ENCODE measurements around the gene PRKCD.

The PRKCD gene

DNA sequence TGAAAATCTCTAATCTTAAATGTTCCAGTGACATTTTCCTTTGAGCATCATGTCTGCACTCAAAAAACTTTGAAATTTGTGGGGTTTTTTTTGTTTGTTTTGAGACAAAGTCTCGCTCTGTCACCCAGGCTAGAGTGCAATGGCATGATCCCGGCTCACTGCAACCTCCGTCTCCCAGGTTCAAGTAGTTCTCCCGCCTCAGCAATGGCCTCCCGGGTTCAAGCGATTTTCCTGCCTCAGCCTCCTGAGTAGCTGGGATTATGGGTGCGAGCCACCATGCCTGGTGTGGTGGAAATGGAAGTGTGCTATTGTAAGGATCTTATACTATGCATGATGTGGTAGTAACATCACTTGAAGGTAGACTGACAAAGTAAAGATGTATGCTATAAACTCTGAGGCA, 52.3 kb downstream of the PRKCD start:
- ATAC-seq, result no peak
- TF ChIP-seq TCF4 (CRISPR knock-in tag; IDR thresholded peaks at IDR 0.05; ENCODE audit: borderline replicate concordance), result no peak
- TF ChIP-seq SNAI2 (CRISPR knock-in tag; IDR thresholded peaks at IDR 0.05), result no peak
- TF ChIP-seq GLIS3 (CRISPR knock-in tag; IDR thresholded peaks at IDR 0.05), result no peak
- TF ChIP-seq ARNTL (CRISPR knock-in tag; IDR thresholded peaks at IDR 0.05; ENCODE audit: borderline replicate concordance, low read depth), result no peak
- TF ChIP-seq BACH2 (CRISPR knock-in tag; IDR thresholded peaks at IDR 0.05; ENCODE audit: borderline replicate concordance), result no peak
- no peak for TF ChIP-seq ISL1 (CRISPR knock-in tag; IDR thresholded peaks at IDR 0.05)
- no peak for TF ChIP-seq ZNF70 (CRISPR knock-in tag; IDR thresholded peaks at IDR 0.05)
- no peak for TF ChIP-seq ZFP30 (CRISPR knock-in tag; IDR thresholded peaks at IDR 0.05)
- TF ChIP-seq ZNF565 (CRISPR knock-in tag; conservative IDR thresholded peaks at IDR 0.05; ENCODE audit: low read depth), result no peak
- TF ChIP-seq, protein P1, sequence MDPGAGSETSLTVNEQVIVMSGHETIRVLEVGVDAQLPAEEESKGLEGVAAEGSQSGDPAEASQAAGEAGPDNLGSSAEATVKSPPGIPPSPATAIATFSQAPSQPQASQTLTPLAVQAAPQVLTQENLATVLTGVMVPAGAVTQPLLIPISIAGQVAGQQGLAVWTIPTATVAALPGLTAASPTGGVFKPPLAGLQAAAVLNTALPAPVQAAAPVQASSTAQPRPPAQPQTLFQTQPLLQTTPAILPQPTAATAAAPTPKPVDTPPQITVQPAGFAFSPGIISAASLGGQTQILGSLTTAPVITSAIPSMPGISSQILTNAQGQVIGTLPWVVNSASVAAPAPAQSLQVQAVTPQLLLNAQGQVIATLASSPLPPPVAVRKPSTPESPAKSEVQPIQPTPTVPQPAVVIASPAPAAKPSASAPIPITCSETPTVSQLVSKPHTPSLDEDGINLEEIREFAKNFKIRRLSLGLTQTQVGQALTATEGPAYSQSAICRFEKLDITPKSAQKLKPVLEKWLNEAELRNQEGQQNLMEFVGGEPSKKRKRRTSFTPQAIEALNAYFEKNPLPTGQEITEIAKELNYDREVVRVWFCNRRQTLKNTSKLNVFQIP (CRISPR knock-in tag; IDR thresholded peaks at IDR 0.05; ENCODE audit: borderline replicate concordance, low read depth), result no peak
- TF ChIP-seq ZC3H10 (CRISPR knock-in tag; IDR thresholded peaks at IDR 0.05), result no peak
- TF ChIP-seq ZFP3 (CRISPR knock-in tag; IDR thresholded peaks at IDR 0.05), result no peak
- TF ChIP-seq, protein P2, sequence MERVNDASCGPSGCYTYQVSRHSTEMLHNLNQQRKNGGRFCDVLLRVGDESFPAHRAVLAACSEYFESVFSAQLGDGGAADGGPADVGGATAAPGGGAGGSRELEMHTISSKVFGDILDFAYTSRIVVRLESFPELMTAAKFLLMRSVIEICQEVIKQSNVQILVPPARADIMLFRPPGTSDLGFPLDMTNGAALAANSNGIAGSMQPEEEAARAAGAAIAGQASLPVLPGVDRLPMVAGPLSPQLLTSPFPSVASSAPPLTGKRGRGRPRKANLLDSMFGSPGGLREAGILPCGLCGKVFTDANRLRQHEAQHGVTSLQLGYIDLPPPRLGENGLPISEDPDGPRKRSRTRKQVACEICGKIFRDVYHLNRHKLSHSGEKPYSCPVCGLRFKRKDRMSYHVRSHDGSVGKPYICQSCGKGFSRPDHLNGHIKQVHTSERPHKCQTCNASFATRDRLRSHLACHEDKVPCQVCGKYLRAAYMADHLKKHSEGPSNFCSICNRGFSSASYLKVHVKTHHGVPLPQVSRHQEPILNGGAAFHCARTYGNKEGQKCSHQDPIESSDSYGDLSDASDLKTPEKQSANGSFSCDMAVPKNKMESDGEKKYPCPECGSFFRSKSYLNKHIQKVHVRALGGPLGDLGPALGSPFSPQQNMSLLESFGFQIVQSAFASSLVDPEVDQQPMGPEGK (CRISPR knock-in tag; IDR thresholded peaks at IDR 0.05; ENCODE audit: borderline replicate concordance), result no peak
- TF ChIP-seq PPARA (CRISPR knock-in tag; IDR thresholded peaks at IDR 0.05; ENCODE audit: borderline replicate concordance), result no peak

DNA sequence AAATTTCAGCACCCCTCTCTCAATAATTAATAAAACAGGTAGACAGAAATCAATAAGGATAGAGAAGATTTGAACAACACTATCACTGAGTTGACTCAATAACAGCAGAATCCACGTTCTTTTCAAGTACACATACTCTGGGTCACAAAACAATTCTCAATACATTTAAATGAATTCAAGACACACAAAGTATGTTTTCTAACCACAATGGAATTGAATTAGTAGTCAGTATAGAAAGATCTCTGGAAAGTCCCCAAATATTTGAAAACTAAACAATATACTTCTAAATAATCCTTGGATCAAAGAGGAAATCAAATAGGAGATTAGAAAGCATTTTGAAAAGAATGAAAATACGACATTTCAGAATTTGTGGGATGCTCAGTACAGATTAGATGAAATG, 54.8 kb downstream of the PRKCD start:
- ATAC-seq, result no peak
- TF ChIP-seq ZNF565 (CRISPR knock-in tag; conservative IDR thresholded peaks at IDR 0.05; ENCODE audit: low read depth) (no peak), TCF4 (CRISPR knock-in tag; IDR thresholded peaks at IDR 0.05; ENCODE audit: borderline replicate concordance) (no peak), CSDC2 (CRISPR knock-in tag; IDR thresholded peaks at IDR 0.05) (no peak), ZC3H10 (CRISPR knock-in tag; IDR thresholded peaks at IDR 0.05) (no peak), GLIS3 (CRISPR knock-in tag; IDR thresholded peaks at IDR 0.05) (no peak), BACH2 (CRISPR knock-in tag; IDR thresholded peaks at IDR 0.05; ENCODE audit: borderline replicate concordance) (no peak), TOX (CRISPR knock-in tag; IDR thresholded peaks at IDR 0.05; ENCODE audit: borderline replicate concordance) (no peak), SNAI2 (CRISPR knock-in tag; IDR thresholded peaks at IDR 0.05) (no peak)
- TF ChIP-seq, protein P3, sequence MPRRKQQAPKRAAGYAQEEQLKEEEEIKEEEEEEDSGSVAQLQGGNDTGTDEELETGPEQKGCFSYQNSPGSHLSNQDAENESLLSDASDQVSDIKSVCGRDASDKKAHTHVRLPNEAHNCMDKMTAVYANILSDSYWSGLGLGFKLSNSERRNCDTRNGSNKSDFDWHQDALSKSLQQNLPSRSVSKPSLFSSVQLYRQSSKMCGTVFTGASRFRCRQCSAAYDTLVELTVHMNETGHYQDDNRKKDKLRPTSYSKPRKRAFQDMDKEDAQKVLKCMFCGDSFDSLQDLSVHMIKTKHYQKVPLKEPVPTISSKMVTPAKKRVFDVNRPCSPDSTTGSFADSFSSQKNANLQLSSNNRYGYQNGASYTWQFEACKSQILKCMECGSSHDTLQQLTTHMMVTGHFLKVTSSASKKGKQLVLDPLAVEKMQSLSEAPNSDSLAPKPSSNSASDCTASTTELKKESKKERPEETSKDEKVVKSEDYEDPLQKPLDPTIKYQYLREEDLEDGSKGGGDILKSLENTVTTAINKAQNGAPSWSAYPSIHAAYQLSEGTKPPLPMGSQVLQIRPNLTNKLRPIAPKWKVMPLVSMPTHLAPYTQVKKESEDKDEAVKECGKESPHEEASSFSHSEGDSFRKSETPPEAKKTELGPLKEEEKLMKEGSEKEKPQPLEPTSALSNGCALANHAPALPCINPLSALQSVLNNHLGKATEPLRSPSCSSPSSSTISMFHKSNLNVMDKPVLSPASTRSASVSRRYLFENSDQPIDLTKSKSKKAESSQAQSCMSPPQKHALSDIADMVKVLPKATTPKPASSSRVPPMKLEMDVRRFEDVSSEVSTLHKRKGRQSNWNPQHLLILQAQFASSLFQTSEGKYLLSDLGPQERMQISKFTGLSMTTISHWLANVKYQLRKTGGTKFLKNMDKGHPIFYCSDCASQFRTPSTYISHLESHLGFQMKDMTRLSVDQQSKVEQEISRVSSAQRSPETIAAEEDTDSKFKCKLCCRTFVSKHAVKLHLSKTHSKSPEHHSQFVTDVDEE (CRISPR knock-in tag; IDR thresholded peaks at IDR 0.05), result no peak

DNA sequence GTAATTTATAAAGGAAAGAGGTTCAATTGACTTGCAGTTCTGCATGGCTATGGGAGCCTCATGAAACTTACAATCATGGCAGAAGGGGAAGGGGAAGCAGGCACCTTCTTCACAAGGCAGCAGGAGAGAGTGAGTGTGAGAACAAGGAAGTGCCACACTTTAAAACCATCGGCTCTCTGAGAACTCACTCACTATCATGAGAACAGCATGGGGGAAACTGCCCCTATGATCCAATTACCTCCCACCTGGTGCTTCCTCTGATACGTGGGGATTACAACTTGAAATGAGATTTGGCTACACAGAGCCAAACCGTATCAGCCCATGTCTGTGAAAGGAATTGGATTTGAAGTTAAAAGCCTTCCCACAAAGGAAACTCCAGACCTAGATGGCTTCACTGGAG, 55.7 kb downstream of the PRKCD start:
- ATAC-seq, result no peak
- TF ChIP-seq CREB5 (CRISPR knock-in tag; IDR thresholded peaks at IDR 0.05; ENCODE audit: low read depth), result no peak
- TF ChIP-seq ZC3H10 (CRISPR knock-in tag; IDR thresholded peaks at IDR 0.05), result no peak
- no peak for TF ChIP-seq ISL1 (CRISPR knock-in tag; IDR thresholded peaks at IDR 0.05)
- no peak for TF ChIP-seq ESRRG (CRISPR knock-in tag; IDR thresholded peaks at IDR 0.05)
- no peak for TF ChIP-seq ZFP30 (CRISPR knock-in tag; IDR thresholded peaks at IDR 0.05)
- no peak for TF ChIP-seq CSDC2 (CRISPR knock-in tag; IDR thresholded peaks at IDR 0.05)
- no peak for TF ChIP-seq ARNTL (CRISPR knock-in tag; IDR thresholded peaks at IDR 0.05; ENCODE audit: borderline replicate concordance, low read depth)
- no peak for TF ChIP-seq ZNF8 (CRISPR knock-in tag; IDR thresholded peaks at IDR 0.05)
- TF ChIP-seq SNAI2 (CRISPR knock-in tag; IDR thresholded peaks at IDR 0.05), result no peak
- TF ChIP-seq TOX (CRISPR knock-in tag; IDR thresholded peaks at IDR 0.05; ENCODE audit: borderline replicate concordance), result no peak
- no peak for TF ChIP-seq PPARA (CRISPR knock-in tag; IDR thresholded peaks at IDR 0.05; ENCODE audit: borderline replicate concordance)
- TF ChIP-seq, protein P1 (CRISPR knock-in tag; IDR thresholded peaks at IDR 0.05; ENCODE audit: borderline replicate concordance, low read depth), result no peak
- no peak for TF ChIP-seq OSR1 (CRISPR knock-in tag; IDR thresholded peaks at IDR 0.05)
- no peak for TF ChIP-seq BACH2 (CRISPR knock-in tag; IDR thresholded peaks at IDR 0.05; ENCODE audit: borderline replicate concordance)
- TF ChIP-seq, protein P2 (CRISPR knock-in tag; IDR thresholded peaks at IDR 0.05; ENCODE audit: borderline replicate concordance), result no peak
- TF ChIP-seq, protein P3 (CRISPR knock-in tag; IDR thresholded peaks at IDR 0.05), result no peak
- TF ChIP-seq ZNF70 (CRISPR knock-in tag; IDR thresholded peaks at IDR 0.05), result no peak
- TF ChIP-seq RARB (CRISPR knock-in tag; IDR thresholded peaks at IDR 0.05), result no peak

All from SK-N-SH treated with all-trans-retinoic acid at 6 μM for 48 hours (cell line).